H1 (cell line): Measurements from ENCODE around the gene BOLA3. TPM values are rescaled to one million over a fixed set of nuclear protein-coding genes. Genes with fewer than 3 reads are reported as not detected.

Experiments used
- CTCF ChIA-PET: fragments of 300-600 bp; sonication (Branson Sonifier 250); formaldehyde crosslinking; loops from one replicate; lab custom pipeline; 2021; ENCODE audit not compliant: partially characterized antibody; lab: Charles Lee
- POLR2A ChIA-PET: fragments of 300-600 bp; sonication (Branson Sonifier 250); formaldehyde crosslinking; loops from one replicate; lab custom pipeline; 2021; ENCODE audit warnings: inconsistent platforms; ENCODE audit not compliant: partially characterized antibody; lab: Charles Lee
- DNase-seq, 2 experiments: peaks; one replicate each; pipeline versions ENCODE4 v3.0.0 to v3.0.0-alpha.2; 2010 to 2022; ENCODE audit warnings: low spot score in 2 of 2, low read depth in 1 of 2, mixed read lengths in 1 of 2
- FAIRE-seq: peaks from 2 replicates; lab custom pipeline; 2011; peaks lifted over from hg19 to GRCh38; lab: Jason Lieb, UNC
- H2AFZ ChIP-seq: 2 replicates; pipeline ENCODE4 v1.8.1; 2012; ENCODE audit warnings: low read length, inconsistent platforms
- H2AK5ac ChIP-seq: 2 replicates; pipeline ENCODE4 v1.6.1; 2013; ENCODE audit warnings: low read depth, low read length
- H2BK120ac ChIP-seq: replicated peaks from 2 replicates; pipeline ENCODE3; 2013; ENCODE audit warnings: low read depth, low read length, inconsistent platforms
- H2BK12ac ChIP-seq: 2 replicates; pipeline ENCODE4 v1.6.1; 2013; ENCODE audit warnings: low read depth, low read length
- H2BK15ac ChIP-seq: 2 replicates; pipeline ENCODE4 v1.6.1; 2013; ENCODE audit warnings: low read length
- H2BK20ac ChIP-seq: 2 replicates; pipeline ENCODE4 v1.6.1; 2013; ENCODE audit warnings: low read length
- H2BK5ac ChIP-seq: 2 replicates; pipeline ENCODE4 v1.6.1; 2013; ENCODE audit warnings: low read depth, low read length
- H3K14ac ChIP-seq: 2 replicates; pipeline ENCODE4 v1.6.1; 2013; ENCODE audit warnings: inconsistent platforms; ENCODE audit not compliant: insufficient read length
- H3K18ac ChIP-seq: 2 replicates; pipeline ENCODE4 v1.6.1; 2013; ENCODE audit warnings: low read length; ENCODE audit errors: extremely low read depth
- H3K23ac ChIP-seq: 2 replicates; pipeline ENCODE4 v1.6.1; 2013; ENCODE audit warnings: inconsistent platforms; ENCODE audit not compliant: insufficient read length
- H3K23me2 ChIP-seq: 2 replicates; pipeline ENCODE4 v1.6.1; 2013; ENCODE audit warnings: low read depth, low read length
- H3K27ac ChIP-seq: 2 replicates; pipeline ENCODE4 v1.6.1; 2011; ENCODE audit warnings: low read depth, low read length, inconsistent platforms
- H3K27me3 ChIP-seq, 4 experiments: replicated peaks in 1 of 4; 1 replicate in 1 of 4; 2 replicates in 3 of 4; pipeline versions ENCODE4 v1.6.1 to v1.8.1; 2011 to 2013; ENCODE audit warnings: low read length in 3 of 4, mild to moderate bottlenecking in 3 of 4, inconsistent platforms in 2 of 4, mixed read lengths in 2 of 4, moderate library complexity in 1 of 4; ENCODE audit not compliant: control insufficient read depth in 3 of 4, insufficient read depth in 3 of 4; ENCODE audit errors: extremely low read depth in 1 of 4
- H3K36me3 ChIP-seq, 4 experiments: 2 replicates each; pipeline versions ENCODE4 v1.6.1 to v1.8.1; 2011 to 2013; ENCODE audit warnings: mild to moderate bottlenecking in 4 of 4, low read length in 3 of 4, moderate library complexity in 2 of 4, control low read depth in 1 of 4, inconsistent platforms in 1 of 4; ENCODE audit not compliant: insufficient read depth in 4 of 4, control insufficient read depth in 2 of 4
- H3K4ac ChIP-seq: replicated peaks from 2 replicates; pipeline ENCODE3; 2013; ENCODE audit warnings: low read length, low read depth, mixed read lengths, inconsistent platforms; ENCODE audit not compliant: insufficient read length
- H3K4me1 ChIP-seq, 4 experiments: replicated peaks in 1 of 4; 1 replicate in 1 of 4; 2 replicates in 3 of 4; pipeline versions ENCODE4 v1.6.1 to v1.8.1; 2011 to 2013; ENCODE audit warnings: low read length in 3 of 4, inconsistent platforms in 2 of 4, mixed read lengths in 1 of 4; ENCODE audit not compliant: insufficient read depth in 4 of 4, control insufficient read depth in 3 of 4
- H3K4me2 ChIP-seq, 2 experiments: 2 replicates each; pipeline versions ENCODE4 v1.6.1 to v1.8.1; 2011 to 2013; ENCODE audit warnings: low read depth in 2 of 2, low read length in 2 of 2, control low read depth in 1 of 2, inconsistent platforms in 1 of 2, mild to moderate bottlenecking in 1 of 2; ENCODE audit not compliant: insufficient read depth in 1 of 2
- H3K4me3 ChIP-seq, 4 experiments: fragments of 200-600, 300-600 bp in 1 of 4; sonication (generic), shearing (Covaris generic), sonication (Bioruptor Twin) in 1 of 4; 2 replicates each; pipeline versions ENCODE4 v1.5.1 to v1.8.1; 2011 to 2016; ENCODE audit warnings: low read length in 4 of 4, low read depth in 3 of 4, control low read depth in 2 of 4, inconsistent platforms in 2 of 4, mild to moderate bottlenecking in 2 of 4, mixed read lengths in 1 of 4, moderate library complexity in 1 of 4; ENCODE audit not compliant: insufficient read depth in 2 of 4; ENCODE audit errors: extremely low read depth in 1 of 4
- H3K56ac ChIP-seq: replicated peaks from 2 replicates; pipeline ENCODE3; 2013; ENCODE audit warnings: low read depth, mild to moderate bottlenecking, mixed read lengths, low read length, inconsistent platforms; ENCODE audit not compliant: insufficient read length
- H3K79me1 ChIP-seq: 2 replicates; pipeline ENCODE4 v1.6.1; 2013; ENCODE audit warnings: low read depth, low read length, control low read depth
- H3K79me2 ChIP-seq, 2 experiments: 2 replicates each; pipeline versions ENCODE4 v1.6.1 to v1.8.1; 2012 to 2013; ENCODE audit warnings: low read length in 2 of 2, mild to moderate bottlenecking in 2 of 2, inconsistent platforms in 1 of 2; ENCODE audit not compliant: insufficient read depth in 2 of 2, control insufficient read depth in 1 of 2
- H3K9ac ChIP-seq, 4 experiments: replicated peaks in 1 of 4; 1 replicate in 1 of 4; 2 replicates in 3 of 4; pipeline versions ENCODE4 v1.6.1 to v1.8.1; 2011 to 2013; ENCODE audit warnings: low read depth in 3 of 4, low read length in 3 of 4, control low read depth in 2 of 4, mild to moderate bottlenecking in 2 of 4, moderate library complexity in 2 of 4, inconsistent platforms in 1 of 4; ENCODE audit errors: extremely low read depth in 1 of 4
- H3K9me3 ChIP-seq, 2 experiments: 2 replicates each; pipeline versions ENCODE4 v1.6.1 to v1.8.1; 2012 to 2013; ENCODE audit warnings: mild to moderate bottlenecking in 2 of 2, moderate library complexity in 2 of 2, control low read depth in 1 of 2, inconsistent platforms in 1 of 2, low read depth in 1 of 2, low read length in 1 of 2, mixed read lengths in 1 of 2; ENCODE audit not compliant: insufficient read depth in 2 of 2
- H4K20me1 ChIP-seq, 2 experiments: replicated peaks in 1 of 2; 2 replicates each; pipeline versions ENCODE3 to v1.8.1; 2011 to 2013; ENCODE audit warnings: inconsistent platforms in 2 of 2, low read length in 2 of 2, mild to moderate bottlenecking in 1 of 2; ENCODE audit not compliant: insufficient read depth in 2 of 2, control insufficient read depth in 1 of 2
- H4K5ac ChIP-seq: 2 replicates; pipeline ENCODE4 v1.6.1; 2013; ENCODE audit warnings: low read length, low read depth, mixed read lengths, inconsistent platforms; ENCODE audit not compliant: insufficient read length
- H4K8ac ChIP-seq: 2 replicates; pipeline ENCODE4 v1.8.0; 2013; ENCODE audit warnings: mild to moderate bottlenecking, moderate library complexity, low read length, inconsistent platforms; ENCODE audit not compliant: insufficient read depth; ENCODE audit errors: extremely low read depth
- H4K91ac ChIP-seq: replicated peaks from 2 replicates; pipeline ENCODE3; 2013; ENCODE audit warnings: low read length, mixed read lengths, inconsistent platforms; ENCODE audit not compliant: insufficient read length
- ASH2L ChIP-seq: fragments of 200-600, 300-600 bp; sonication (generic); IDR thresholded peaks from one replicate; pipeline ENCODE4 v1.7.1; 2017; ENCODE audit warnings: low read length
- ATF3 ChIP-seq: IDR thresholded peaks from 2 replicates; pipeline ENCODE4 v1.6.1; 2011; ENCODE audit warnings: low read depth, mild to moderate bottlenecking, low read length; ENCODE audit not compliant: insufficient read depth
- CHD1 ChIP-seq: IDR thresholded peaks from 2 replicates; pipeline ENCODE4 v1.6.1; 2012; ENCODE audit warnings: low read depth, low read length, improper control_type of control experiment
- HDAC2 ChIP-seq, 2 experiments: fragments of 300-600 bp in 1 of 2; sonication (generic) in 1 of 2; IDR thresholded peaks; 2 replicates each; pipeline ENCODE4 v1.6.1; 2011 to 2012; ENCODE audit warnings: low read depth in 2 of 2, low read length in 2 of 2, mild to moderate bottlenecking in 2 of 2, moderate library complexity in 2 of 2, borderline replicate concordance in 1 of 2, inconsistent platforms in 1 of 2
- JUN ChIP-seq: IDR thresholded peaks from 2 replicates; pipeline ENCODE4 v1.6.1; 2011; ENCODE audit warnings: low read depth, mild to moderate bottlenecking, improper control_type of control experiment, low read length
- KDM5A ChIP-seq: fragments of 200-600 bp; IDR thresholded peaks from 2 replicates; pipeline ENCODE4 v1.7.1; 2012; ENCODE audit warnings: mild to moderate bottlenecking, low read length, inconsistent platforms, mixed read lengths
- MAX ChIP-seq: IDR thresholded peaks from 2 replicates; pipeline ENCODE4 v1.6.1; 2012; ENCODE audit warnings: inconsistent platforms
- SAP30 ChIP-seq: fragments of 300-600 bp; sonication (generic); IDR thresholded peaks from 2 replicates; pipeline ENCODE4 v1.7.1; 2012; ENCODE audit warnings: low read length, moderate library complexity, mild to moderate bottlenecking, inconsistent platforms; ENCODE audit not compliant: insufficient read depth, insufficient replicate concordance
- SRF ChIP-seq: IDR thresholded peaks from 2 replicates; pipeline ENCODE4 v1.6.1; 2011; ENCODE audit warnings: mild to moderate bottlenecking, low read depth, low read length, moderate library complexity
- TAF7 ChIP-seq: optimal IDR thresholded peaks from 2 replicates; pipeline ENCODE3; 2011; ENCODE audit warnings: low read depth, mild to moderate bottlenecking, inconsistent platforms, low read length, moderate library complexity, borderline replicate concordance
- YY1 ChIP-seq: IDR thresholded peaks from 2 replicates; pipeline ENCODE4 v1.6.1; 2011; ENCODE audit warnings: low read depth, mild to moderate bottlenecking, low read length
- WGBS, 2 experiments: shearing (Covaris generic) in 1 of 2; methylation state at CpG; one replicate each; pipeline versions ENCODE4 v1.1.6 to v1.1.7; 2013 to 2015; ENCODE audit warnings: low lambda C conversion rate in 2 of 2, mixed read lengths in 2 of 2, inconsistent platforms in 1 of 2, low coverage in 1 of 2, missing lambda C conversion rate in 1 of 2; ENCODE audit not compliant: insufficient replicate concordance in 2 of 2, insufficient coverage in 1 of 2, insufficient read length in 1 of 2; ENCODE audit errors: extremely low coverage in 1 of 2, missing lambda C conversion rate in 1 of 2; 5-methylcytosine and 5-hydroxymethylcytosine counted together
- polyA plus RNA-seq, 7 experiments: library from polyadenylated mRNA; depleted of rRNA in 3 of 7; stranded (reverse) in 5 of 7; unstranded in 2 of 7; fragments of >200 nt in 5 of 7; fragments of 200-250 nt in 2 of 7; gene quantifications; 1 replicate in 5 of 7; 2 replicates in 1 of 7; 4 replicates in 1 of 7; pipeline versions ENCODE4 v1.2.1 to v1.2.3, GENCODE V29; 2011 to 2013; ENCODE audit warnings: missing spikeins in 2 of 7, mixed read lengths in 2 of 7
- total RNA-seq: library from RNA; stranded (reverse); fragmentation: NEBNext Ultra II Directional; extraction: Animal tissue kit (Norgen Biotek cat#: 25700); gene quantifications from 2 replicates; pipeline ENCODE4 v1.2.1, GENCODE V29; 2021

The BOLA3 gene
- total and polyA plus RNA-seq, 2 of the 8 experiments (the other 6 are each of a cell fraction or from before 2014, with no cell fraction given): 46.1 to 67.3 TPM

- no peaks in the 10 kb centered on the region for H4K20me1 ChIP-seq
- POLR2A ChIA-PET: interaction anchor here (0.6 to 72.1 kb wide), 3 partner anchors 6 to 442 kb away, joined by 3 to 2699 read pairs (median 2699); partner anchors contain the start of genes BOLA3, MOB1A and MTHFD2
- no peak overlapping the region for H2BK15ac ChIP-seq
- H3K9ac ChIP-seq: no peak overlapping the region
- H3K4me1 ChIP-seq: peaks cover 3 to 9% (median 5%) of the 10 kb centered on the region in 4 experiments
- no peak overlapping the region for H3K18ac ChIP-seq
- no peak overlapping the region for H3K14ac ChIP-seq
- no peak overlapping the region for H3K23ac ChIP-seq
- WGBS, 2 experiments: 94% methylated on average over 2 of the region's 2 CpGs; no CpG with 5 or more reads in 1 of the 2 experiments
- H2BK20ac ChIP-seq: no peak overlapping the region
- no peak overlapping the region for H4K8ac ChIP-seq
- no peak overlapping the region for H3K4me2 ChIP-seq
- no peak overlapping the region for H2BK120ac ChIP-seq
- H3K4ac ChIP-seq: no peak overlapping the region
- no peak overlapping the region for H3K27ac ChIP-seq
- no peaks in the 10 kb centered on the region for H3K79me1 ChIP-seq
- no peaks in the 10 kb centered on the region for H3K27me3 ChIP-seq
- DNase-seq: no peak
- peak overlapping the region; percentile 67; the same call in 1 of the 2 replicates for H2AFZ ChIP-seq
- no peak overlapping the region for H3K56ac ChIP-seq
- FAIRE-seq: no peak
- CTCF ChIA-PET: interaction anchor here (0.7 to 2.1 kb wide), 4 partner anchors 14 to 45 kb away, joined by 3 to 6 read pairs (median 4); partner anchors contain the start of gene MTHFD2
- TF ChIP-seq YY1 (no peak), TAF7 (no peak), MAX (no peak), ATF3 (no peak), HDAC2 (IDR thresholded peaks at IDR 0.05; ENCODE audit: borderline replicate concordance in 1 of 2, low read depth in 2 of 2, low read length in 2 of 2) (no peak), ASH2L (no peak), SAP30 (no peak), CHD1 (no peak), JUN (no peak), KDM5A (no peak), SRF (no peak)
- H4K91ac ChIP-seq: no peak overlapping the region
- H3K36me3 ChIP-seq: no peaks in the 10 kb centered on the region
- no peaks in the 10 kb centered on the region for H3K9me3 ChIP-seq
- H2AK5ac ChIP-seq: no peak overlapping the region
- no peak overlapping the region for H2BK5ac ChIP-seq
- H2BK12ac ChIP-seq: no peak overlapping the region
- no peaks in the 10 kb centered on the region for H3K23me2 ChIP-seq
- H4K5ac ChIP-seq: no peak overlapping the region
- H3K79me2 ChIP-seq: no peaks in the 10 kb centered on the region
- H3K4me3 ChIP-seq: no peak overlapping the region
Observed at GRCh38 chr2:74183878-74184277, 36.2 kb upstream of the BOLA3 start.
